GM19372 (cell line): ENCODE data around the gene HSD17B10.
A peak's percentile ranks its signal among the peaks of the same experiment; 100 is the strongest.
"Not testable (repeated sequence)": the region's sequence is repeated elsewhere in the genome, so short reads cannot be mapped to it uniquely, and the experiment has no call there.

ENCODE experiments used
- ATAC-seq: cut with Tn5 transposase; IDR thresholded peaks from one replicate; pipeline ENCODE4 v1.9.1; 2021; ENCODE audit warnings: mild to moderate bottlenecking, low read depth, moderate library complexity; ENCODE audit not compliant: unreplicated experiment

HSD17B10 gene

DNA sequence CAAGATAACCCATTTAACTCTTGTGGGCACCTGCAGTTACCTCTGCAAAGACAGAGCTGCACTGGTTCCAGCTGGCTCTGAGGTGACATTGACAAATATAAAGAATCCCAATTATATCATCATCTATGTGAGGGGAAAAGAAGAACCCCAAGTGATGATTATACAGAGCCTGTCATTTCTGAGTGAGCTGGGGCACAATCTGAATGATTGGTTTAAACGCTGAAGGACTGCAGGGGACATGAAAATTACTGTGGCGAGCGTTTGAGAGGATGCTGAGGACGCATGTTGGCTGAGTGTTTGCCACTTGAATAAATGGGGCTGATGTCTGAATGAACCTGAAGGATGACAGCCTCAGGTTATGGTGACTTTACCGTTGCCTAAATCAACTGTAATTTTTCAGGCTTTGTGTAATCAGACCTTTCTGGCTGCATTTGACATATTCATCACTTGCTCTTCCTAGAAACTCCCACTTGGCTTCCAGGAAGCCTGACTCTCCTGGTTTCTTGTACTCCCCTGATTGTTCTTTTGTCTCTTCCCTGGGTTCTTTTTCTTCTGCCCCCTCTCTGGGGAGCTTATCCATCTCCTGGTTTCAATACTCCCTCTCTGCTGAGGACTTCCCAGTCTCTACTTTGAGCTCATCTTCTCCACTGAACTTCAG is 4.1 kb upstream of the HSD17B10 start:
- no peak for ATAC-seq

- no peak for ATAC-seq
These were observed 3.0 kb upstream of the HSD17B10 start for GRCh38 chrX:53437206-53437605.

DNA sequence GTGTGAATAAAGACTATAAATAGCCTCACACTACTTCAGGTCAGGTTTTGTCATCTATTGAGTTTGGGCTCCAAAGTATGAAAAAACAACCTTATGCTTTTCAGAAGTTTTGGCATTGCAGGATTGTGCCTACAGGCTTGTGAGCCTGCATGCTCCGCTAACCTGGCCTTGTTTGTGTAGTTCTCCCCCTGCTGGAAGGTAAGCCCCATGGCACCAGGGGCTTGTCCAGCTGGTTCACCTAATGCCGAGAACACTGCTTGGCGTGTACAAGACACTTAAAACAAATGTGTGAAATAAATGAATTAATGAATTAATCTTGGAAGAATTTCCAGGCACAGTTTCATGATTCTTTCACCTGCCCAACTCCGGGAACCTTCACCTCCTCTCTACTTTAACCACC is 1.8 kb upstream of the HSD17B10 start:
- no peak for ATAC-seq

- ATAC-seq, result no peak
These were observed 3.9 kb downstream of the HSD17B10 start for GRCh38 chrX:53430231-53430630.

- no peak for ATAC-seq
These were observed 4.4 kb downstream of the HSD17B10 start for GRCh38 chrX:53429755-53430154.

DNA sequence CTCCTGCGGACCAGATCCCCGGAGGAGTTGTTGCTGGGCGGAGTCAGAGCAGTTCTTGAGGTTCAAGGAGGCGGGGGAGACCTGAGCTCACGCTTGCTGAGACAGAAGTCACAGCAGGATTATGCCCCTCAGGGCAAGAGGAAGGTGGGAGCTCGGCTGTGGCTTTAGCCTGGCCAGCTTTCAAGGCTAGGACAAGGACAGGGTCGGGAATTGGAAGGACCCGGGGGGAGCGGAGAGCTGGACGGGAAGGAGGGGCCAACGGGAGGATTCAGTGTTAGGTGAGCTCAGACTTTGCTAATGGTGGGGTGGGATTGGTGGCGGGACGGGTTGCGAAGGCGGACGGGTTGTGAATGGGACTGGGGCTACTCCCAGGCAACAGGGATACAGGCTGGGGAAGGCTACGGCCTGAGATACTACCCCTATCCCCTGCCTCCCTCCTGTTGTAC is 11.3 kb downstream of the HSD17B10 start, which contains the start of gene RIBC1:
Gene RIBC1, plus strand, starts transcription at position 13 of the 446 bp plus-strand sequence. CDS start 3,404 bp downstream, outside the sequence.
- no peak for ATAC-seq

DNA sequence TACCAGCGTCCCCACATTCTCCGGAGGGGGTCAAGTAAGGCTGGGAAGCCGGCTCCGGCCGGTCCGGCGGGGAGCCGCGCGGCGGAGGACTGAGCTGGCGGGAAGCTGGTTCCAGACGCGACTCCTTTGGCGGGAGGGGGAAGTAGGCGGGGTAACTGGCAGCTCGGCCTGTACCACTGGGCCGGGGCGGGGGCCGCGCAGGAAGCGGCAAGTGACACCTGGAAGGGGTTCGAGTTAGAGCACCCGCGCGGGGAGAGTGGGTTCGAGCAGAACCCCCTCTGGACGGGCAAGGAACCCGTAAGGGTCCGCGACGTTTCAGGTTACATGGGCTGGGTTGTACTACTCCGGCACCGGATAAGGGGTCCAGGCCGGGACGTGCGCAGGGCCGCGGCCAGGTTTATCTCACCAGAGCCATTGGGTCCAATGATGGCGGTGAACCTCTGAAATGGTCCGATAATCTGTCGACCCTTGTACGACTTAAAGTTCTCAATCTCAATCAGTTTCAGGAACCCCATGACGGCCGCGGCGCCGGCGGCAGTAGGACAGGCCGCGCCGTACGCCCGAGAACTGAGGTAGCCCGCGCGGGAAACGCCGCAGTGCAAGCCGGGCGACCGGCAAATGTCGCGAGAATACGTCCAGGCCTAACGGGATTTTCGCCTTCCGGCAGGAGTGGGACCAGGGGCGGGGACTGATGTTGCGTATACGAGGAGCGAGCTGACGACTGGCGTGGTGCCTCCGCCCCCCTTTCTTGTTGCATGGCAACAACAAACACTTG is 11.9 kb downstream of the HSD17B10 start, which contains the start of gene SMC1A:
Gene SMC1A, minus strand, starts transcription at position 569 of the 775 bp plus-strand sequence. Its CDS starts 54 bp downstream, at position 515.
- ATAC-seq, result peak; percentile 89

DNA sequence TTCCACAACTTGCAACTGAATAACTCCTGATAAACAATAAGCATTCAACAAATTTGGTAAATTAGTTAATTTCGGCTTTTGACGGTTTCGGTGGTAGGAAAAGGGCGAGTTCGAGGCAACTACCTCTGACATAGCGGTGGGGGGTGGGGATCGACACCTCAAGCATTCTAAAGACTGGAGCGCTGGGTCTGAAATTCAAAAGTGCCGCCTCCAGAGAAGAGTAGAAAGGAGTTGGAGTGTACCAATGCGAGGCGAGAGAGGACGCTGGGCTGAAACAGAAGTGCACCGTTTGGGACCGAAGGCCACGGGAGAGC is 12.4 kb downstream of the HSD17B10 start:
- ATAC-seq, result peak; percentile 3

GRCh38 chrX:53421125-53421524 is 13.0 kb downstream of the HSD17B10 start:
- no peak for ATAC-seq

DNA sequence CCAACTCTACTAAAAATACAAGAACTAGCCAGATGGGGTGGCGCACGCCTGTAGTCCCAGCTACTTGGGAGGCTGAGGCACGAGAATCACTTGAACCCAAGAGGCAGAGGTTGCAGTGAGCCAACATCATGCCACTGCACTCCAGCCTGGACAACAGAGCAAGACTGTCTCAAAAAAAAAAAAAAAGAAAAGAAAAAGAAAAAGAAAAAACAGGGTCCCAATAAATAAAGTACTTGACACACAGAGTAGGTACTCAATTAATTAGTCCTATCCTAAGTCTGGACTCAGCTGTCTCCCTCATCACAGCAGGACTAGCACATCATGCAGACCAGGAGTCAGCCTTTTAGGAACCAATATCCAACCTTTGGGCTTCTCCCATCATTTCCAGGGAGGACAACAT is 13.8 kb downstream of the HSD17B10 start:
- ATAC-seq, result not testable (repeated sequence)

GRCh38 chrX:53412446-53412845 is 21.7 kb downstream of the HSD17B10 start:
- ATAC-seq, result no peak

- no peak for ATAC-seq
These were observed 30.6 kb downstream of the HSD17B10 start for GRCh38 chrX:53403535-53403934.

DNA sequence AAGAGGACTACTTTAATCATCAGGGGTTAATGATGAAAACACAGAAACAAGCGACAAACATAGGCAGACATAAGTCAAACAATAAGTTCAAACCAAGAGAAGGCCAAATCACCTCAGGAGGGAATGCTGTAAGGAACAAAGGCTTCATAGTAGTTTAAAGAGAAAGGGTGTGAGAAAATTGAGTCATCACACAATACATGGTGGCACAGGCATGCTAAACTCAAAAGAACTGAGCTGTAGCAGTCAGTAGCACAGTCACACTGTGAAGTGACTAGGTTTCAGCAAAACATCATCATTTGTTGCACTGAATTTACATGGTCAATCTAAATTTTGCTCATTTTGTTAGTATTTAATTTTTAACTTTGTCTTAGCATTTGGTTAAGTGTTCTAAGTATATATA is 36.0 kb downstream of the HSD17B10 start:
- no peak for ATAC-seq

GRCh38 chrX:53395605-53396298 is 38.4 kb downstream of the HSD17B10 start:
- ATAC-seq, result no peak

DNA sequence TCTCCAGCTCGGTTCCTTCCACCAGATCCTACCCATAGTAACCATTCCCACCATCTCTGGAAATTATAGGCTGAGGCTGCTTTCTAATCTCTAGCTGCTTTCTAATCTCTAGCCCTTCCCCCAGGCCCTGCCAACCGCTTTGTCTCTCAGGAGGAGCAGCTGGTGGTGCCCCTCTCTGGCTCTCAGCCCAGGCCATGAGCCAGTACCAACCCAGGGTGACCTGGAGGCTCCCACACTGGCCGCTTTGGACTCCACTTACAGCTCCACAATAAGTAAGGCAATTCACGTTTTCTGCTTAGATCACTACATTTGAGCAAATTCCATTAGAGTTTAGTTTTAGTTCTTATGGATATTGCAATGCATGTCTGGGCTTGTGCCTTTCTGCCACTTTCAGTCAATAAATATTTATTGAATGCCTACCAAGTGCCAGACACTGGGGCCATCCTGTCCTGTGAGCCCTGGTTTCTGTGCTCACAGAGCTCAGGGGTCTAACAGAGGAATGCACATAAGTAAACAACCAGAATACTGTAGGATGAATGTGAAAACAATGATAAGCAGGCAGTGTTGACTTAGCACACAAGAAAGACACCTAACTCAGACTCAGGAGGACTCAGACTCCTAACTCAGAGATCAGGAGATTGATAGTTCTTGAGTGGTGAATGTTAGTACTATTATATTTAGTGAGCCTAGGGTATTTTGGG is 50.6 kb downstream of the HSD17B10 start:
- ATAC-seq, result no peak
